Loucy (cell line): ENCODE results near the gene HIBCH.

Source experiments
- H2AFZ ChIP-seq: fragments of 200-600 bp; sonication (generic); 2 replicates; pipeline ENCODE4 v1.6.0; 2016; ENCODE audit warnings: antibody characterized with exemption, mild to moderate bottlenecking, low read length, moderate library complexity
- H3F3A ChIP-seq: fragments of 200-600 bp; 2 replicates; pipeline ENCODE4 v1.6.0; 2016; ENCODE audit warnings: antibody characterized with exemption, low read depth, mild to moderate bottlenecking
- H3K27me3 ChIP-seq: fragments of 200-600 bp; sonication (generic); 2 replicates; pipeline ENCODE4 v1.6.1; 2014; ENCODE audit warnings: low read length, mild to moderate bottlenecking; ENCODE audit not compliant: insufficient read depth, poor library complexity, severe bottlenecking
- H3K36me3 ChIP-seq: fragments of 200-600 bp; sonication (generic); 2 replicates; pipeline ENCODE4 v1.6.1; 2016; ENCODE audit warnings: low read length; ENCODE audit not compliant: insufficient read depth
- H3K4me1 ChIP-seq: fragments of 200-600 bp; sonication (generic); 2 replicates; pipeline ENCODE4 v1.5.1; 2014; ENCODE audit warnings: low read length, mild to moderate bottlenecking; ENCODE audit not compliant: insufficient read depth, poor library complexity, severe bottlenecking
- H3K4me2 ChIP-seq: fragments of 200-600 bp; sonication (generic); 2 replicates; pipeline ENCODE4 v1.6.0; 2014; ENCODE audit warnings: antibody characterized with exemption, low read length, low read depth, mild to moderate bottlenecking; ENCODE audit not compliant: poor library complexity, severe bottlenecking
- H3K4me3 ChIP-seq: fragments of 200-600 bp; sonication (generic); 2 replicates; pipeline ENCODE4 v1.5.1; 2014; ENCODE audit warnings: low read length, mild to moderate bottlenecking, mixed read lengths; ENCODE audit not compliant: poor library complexity, severe bottlenecking
- H3K79me2 ChIP-seq: fragments of 200-600 bp; sonication (generic); 2 replicates; pipeline ENCODE4 v1.6.1; 2014; ENCODE audit warnings: low read length; ENCODE audit not compliant: insufficient read depth
- H3K9ac ChIP-seq: fragments of 200-600 bp; sonication (generic); 2 replicates; pipeline ENCODE4 v1.6.0; 2014; ENCODE audit warnings: mild to moderate bottlenecking, low read depth, low read length, moderate library complexity; ENCODE audit not compliant: poor library complexity, severe bottlenecking
- H3K9me2 ChIP-seq: fragments of 200-600 bp; sonication (generic); replicated peaks from 2 replicates; pipeline ENCODE4 v1.6.1; 2016; ENCODE audit warnings: low read depth, low read length, mixed read lengths
- H3K9me3 ChIP-seq: fragments of 200-600 bp; sonication (generic); 2 replicates; pipeline ENCODE4 v1.6.1; 2014; ENCODE audit warnings: mild to moderate bottlenecking, antibody characterized with exemption, low read length, low read depth; ENCODE audit not compliant: insufficient read depth
- H4K20me1 ChIP-seq: fragments of 200-600 bp; sonication (generic); 2 replicates; pipeline ENCODE4 v1.6.0; 2014; ENCODE audit warnings: antibody characterized with exemption, low read length, mild to moderate bottlenecking; ENCODE audit not compliant: insufficient read depth, poor library complexity, severe bottlenecking
- EZH2phosphoT487 ChIP-seq: fragments of 200-600 bp; IDR thresholded peaks from 2 replicates; pipeline ENCODE4 v1.6.1; 2018; ENCODE audit warnings: antibody characterized with exemption, mild to moderate bottlenecking, moderate library complexity, borderline replicate concordance
- TF ChIP-seq, protein P1 (sequence below): fragments of 200-600 bp; sonication (generic); conservative IDR thresholded peaks from 2 replicates; pipeline ENCODE4 v1.5.1; 2014; ENCODE audit warnings: mild to moderate bottlenecking, antibody characterized with exemption, low read length

HIBCH gene

GRCh38 chr2:190197143-190197720 is 122.4 kb downstream of the HIBCH start:
- Histone ChIP-seq H3K4me2 (no peak overlapping the region), H3K9ac (no peak overlapping the region), H3F3A (no peaks in the 10 kb centered on the region), H3K9me3 (no peaks in the 10 kb centered on the region), H3K79me2 (no peaks in the 10 kb centered on the region), H3K27me3 (no peaks in the 10 kb centered on the region), H4K20me1 (no peaks in the 10 kb centered on the region), H3K36me3 (peaks cover 5% of the 10 kb centered on the region; the same call in 1 of the 2 replicates), H3K4me3 (no peak overlapping the region), H3K4me1 (peaks cover 3% of the 10 kb centered on the region), H2AFZ (no peak overlapping the region), H3K9me2 (no peaks in the 10 kb centered on the region)
- TF ChIP-seq EZH2phosphoT487: no peak
- TF ChIP-seq, protein P1, sequence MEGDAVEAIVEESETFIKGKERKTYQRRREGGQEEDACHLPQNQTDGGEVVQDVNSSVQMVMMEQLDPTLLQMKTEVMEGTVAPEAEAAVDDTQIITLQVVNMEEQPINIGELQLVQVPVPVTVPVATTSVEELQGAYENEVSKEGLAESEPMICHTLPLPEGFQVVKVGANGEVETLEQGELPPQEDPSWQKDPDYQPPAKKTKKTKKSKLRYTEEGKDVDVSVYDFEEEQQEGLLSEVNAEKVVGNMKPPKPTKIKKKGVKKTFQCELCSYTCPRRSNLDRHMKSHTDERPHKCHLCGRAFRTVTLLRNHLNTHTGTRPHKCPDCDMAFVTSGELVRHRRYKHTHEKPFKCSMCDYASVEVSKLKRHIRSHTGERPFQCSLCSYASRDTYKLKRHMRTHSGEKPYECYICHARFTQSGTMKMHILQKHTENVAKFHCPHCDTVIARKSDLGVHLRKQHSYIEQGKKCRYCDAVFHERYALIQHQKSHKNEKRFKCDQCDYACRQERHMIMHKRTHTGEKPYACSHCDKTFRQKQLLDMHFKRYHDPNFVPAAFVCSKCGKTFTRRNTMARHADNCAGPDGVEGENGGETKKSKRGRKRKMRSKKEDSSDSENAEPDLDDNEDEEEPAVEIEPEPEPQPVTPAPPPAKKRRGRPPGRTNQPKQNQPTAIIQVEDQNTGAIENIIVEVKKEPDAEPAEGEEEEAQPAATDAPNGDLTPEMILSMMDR: no peak

- H3K4me2 ChIP-seq: no peak overlapping the region
- peaks cover 3% of the 10 kb centered on the region for H3K4me1 ChIP-seq
- no peak overlapping the region for H2AFZ ChIP-seq
- H3K9me2 ChIP-seq: no peaks in the 10 kb centered on the region
- no peaks in the 10 kb centered on the region for H3K79me2 ChIP-seq
- H3K9me3 ChIP-seq: no peaks in the 10 kb centered on the region
- H3K36me3 ChIP-seq: no peaks in the 10 kb centered on the region
- no peaks in the 10 kb centered on the region for H3F3A ChIP-seq
- TF ChIP-seq EZH2phosphoT487: no peak
- TF ChIP-seq, protein P1: no peak
- H4K20me1 ChIP-seq: no peaks in the 10 kb centered on the region
- H3K4me3 ChIP-seq: no peak overlapping the region
- H3K9ac ChIP-seq: no peak overlapping the region
- no peaks in the 10 kb centered on the region for H3K27me3 ChIP-seq
Observed at GRCh38 chr2:190190507-190191162, 129.0 kb downstream of the HIBCH start.

DNA sequence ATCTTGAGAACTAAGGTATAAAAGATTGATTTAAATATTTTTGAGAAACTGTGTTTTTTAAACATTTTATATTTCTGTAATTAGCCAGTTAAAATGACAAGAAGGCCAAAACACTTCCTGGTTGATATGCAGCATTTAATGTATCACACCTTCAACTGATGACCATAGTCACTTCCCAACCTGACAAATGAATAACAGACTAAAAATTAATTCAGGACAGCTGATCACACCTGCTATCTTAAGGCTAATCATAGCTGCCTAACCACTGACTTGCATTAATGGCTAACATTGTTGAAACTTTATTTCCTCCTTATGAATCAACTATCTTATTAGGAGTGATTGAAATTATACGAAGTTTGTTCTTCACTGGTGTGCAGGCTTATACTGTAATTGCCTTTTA is 131.3 kb downstream of the HIBCH start:
- H3F3A ChIP-seq: no peaks in the 10 kb centered on the region
- H3K4me1 ChIP-seq: no peaks in the 10 kb centered on the region
- no peaks in the 10 kb centered on the region for H4K20me1 ChIP-seq
- no peaks in the 10 kb centered on the region for H3K79me2 ChIP-seq
- no peak overlapping the region for H3K9ac ChIP-seq
- no peaks in the 10 kb centered on the region for H3K27me3 ChIP-seq
- no peak overlapping the region for H2AFZ ChIP-seq
- H3K36me3 ChIP-seq: no peaks in the 10 kb centered on the region
- TF ChIP-seq, protein P1: no peak
- no peak for TF ChIP-seq EZH2phosphoT487
- H3K4me3 ChIP-seq: no peak overlapping the region
- H3K4me2 ChIP-seq: no peak overlapping the region
- no peaks in the 10 kb centered on the region for H3K9me3 ChIP-seq
- no peaks in the 10 kb centered on the region for H3K9me2 ChIP-seq
